HG03103 (cell line): ENCODE results near the gene ACSS1.

Experiments
- ATAC-seq: cut with Tn5 transposase; IDR thresholded peaks from one replicate; pipeline ENCODE4 v1.9.1; 2021; ENCODE audit warnings: low read depth; ENCODE audit not compliant: unreplicated experiment

ACSS1 gene

DNA sequence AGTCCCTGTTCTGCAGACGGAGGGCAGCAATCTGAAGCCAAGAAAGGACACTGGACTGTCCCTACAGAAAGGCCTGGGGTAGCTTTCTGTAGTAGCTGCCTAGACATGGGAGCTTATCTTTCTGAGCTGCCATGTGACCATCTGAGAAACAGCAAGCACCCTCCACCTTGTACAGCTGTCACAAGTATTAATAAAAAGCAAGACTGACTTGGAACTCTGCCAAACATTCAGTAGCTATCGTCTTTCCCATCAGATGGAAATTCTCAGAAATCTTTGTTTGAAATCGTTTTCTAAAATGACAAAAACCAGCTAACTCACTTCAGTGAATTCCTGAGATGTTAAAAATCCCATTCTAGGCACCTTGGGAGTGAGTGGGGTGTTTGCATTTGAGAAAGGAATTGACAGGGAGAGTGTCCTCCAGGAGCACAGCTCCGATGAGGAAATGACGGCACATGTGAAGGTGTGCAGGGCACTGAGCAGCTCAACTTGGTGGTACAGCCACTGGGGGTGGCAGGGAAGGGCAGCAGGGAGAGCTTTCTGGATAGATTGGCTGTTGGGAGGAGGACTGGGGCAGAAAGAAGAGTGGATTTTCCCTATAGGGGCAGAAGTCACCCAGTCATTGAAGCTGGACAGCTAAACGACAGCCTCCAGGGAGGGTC is 24.5 kb downstream of the ACSS1 start:
- no peak for ATAC-seq

DNA sequence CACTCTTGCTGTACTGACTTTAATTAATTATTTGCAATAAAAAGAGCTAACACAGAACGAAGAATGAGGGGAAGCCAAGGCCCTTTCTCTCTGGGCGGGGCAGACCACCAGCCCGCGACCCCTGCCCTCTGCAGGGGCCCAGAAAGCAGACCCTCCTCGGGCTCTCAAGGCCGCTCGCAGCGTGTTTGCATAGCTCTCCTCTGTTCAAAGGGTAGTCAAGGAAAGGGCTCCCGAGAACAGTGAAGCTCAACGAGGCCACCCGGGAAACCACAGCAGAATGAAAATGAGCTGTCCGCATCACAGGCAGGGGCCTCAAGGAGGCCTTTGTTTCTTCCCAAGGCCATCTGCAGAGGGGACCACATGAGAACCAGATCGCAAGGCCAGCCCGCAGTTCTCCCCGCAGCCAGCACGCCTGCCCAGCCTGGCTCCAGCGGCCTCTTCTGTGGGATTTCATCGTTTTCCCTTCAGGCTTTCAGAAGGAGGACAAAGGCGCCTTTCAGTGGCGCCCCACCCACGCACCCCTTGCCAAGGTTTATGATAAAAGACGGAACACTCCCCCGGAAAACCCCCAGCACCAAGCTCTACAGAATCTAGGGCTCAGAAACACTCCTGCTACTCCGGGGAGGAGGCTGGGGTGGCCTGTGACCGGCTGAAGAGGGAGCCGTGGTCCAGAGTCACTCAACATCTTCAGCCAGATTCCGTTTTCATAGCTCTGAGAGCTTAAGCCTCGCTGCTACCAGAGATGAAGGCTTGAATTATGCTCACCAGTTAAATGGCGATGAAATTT is 25.3 kb downstream of the ACSS1 start:
- no peak for ATAC-seq

GRCh38 chr20:25032065-25032477 is 25.9 kb downstream of the ACSS1 start:
- no peak for ATAC-seq

DNA sequence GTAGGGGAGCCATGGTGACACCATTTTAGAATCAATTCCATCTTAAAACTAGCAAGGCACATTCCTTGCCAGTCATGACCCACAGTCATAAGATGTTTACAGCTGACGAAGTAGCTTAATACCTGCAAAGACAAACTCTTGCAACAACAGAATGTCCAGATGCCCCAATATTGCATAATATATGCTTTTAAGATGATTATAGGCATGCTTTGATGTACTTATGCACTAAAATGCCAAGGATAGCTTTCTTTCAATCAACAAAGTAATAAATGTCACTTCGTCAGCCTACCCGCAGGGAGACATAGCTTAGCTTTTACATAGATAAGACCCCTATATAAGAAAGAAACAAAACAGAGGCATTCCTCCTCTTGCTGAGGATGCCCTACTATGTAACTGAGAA is 26.7 kb downstream of the ACSS1 start:
- no peak for ATAC-seq

- no peak for ATAC-seq
These were observed 27.2 kb downstream of the ACSS1 start for GRCh38 chr20:25030649-25031207.

- no peak for ATAC-seq
These were observed 27.8 kb downstream of the ACSS1 start for GRCh38 chr20:25030007-25030648.

GRCh38 chr20:25025986-25026605 is 31.8 kb downstream of the ACSS1 start:
- ATAC-seq: no peak

DNA sequence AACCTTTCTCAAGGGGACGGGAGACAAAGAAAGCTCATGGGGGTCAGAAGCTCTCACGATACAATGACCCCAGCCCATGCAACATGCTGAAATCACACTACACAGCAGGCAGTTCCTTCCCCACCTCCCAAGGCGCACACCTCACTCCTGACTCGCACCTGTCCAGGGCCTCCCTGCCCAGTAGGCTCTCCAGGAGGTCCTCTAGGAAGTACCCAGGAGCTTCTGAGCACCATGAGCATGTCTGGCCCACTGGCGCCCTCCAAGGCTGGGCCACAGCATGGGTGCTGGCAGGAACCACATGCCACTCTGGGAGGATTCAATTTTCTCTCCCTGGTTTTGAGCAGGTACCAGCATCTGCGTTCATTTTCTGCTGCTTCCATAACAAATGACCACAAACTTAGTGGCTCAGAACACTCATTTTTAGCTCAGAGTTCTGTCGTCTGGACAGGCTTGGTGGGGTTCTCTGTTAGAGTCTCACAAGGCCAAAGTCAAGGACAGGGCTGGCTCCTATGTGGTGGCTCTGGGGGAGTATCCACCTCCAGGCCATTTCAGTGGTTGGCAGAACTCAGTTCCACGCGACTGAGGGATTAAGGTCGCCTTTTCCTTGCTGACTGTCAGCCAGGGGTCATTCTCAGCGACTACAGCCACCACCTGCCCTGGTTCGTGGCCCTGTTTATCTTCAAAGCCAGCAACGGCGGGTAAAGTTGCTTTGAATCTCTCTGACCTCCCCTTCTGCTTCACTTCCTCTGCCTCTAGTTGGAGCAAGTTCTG is 32.7 kb downstream of the ACSS1 start:
- ATAC-seq: no peak

DNA sequence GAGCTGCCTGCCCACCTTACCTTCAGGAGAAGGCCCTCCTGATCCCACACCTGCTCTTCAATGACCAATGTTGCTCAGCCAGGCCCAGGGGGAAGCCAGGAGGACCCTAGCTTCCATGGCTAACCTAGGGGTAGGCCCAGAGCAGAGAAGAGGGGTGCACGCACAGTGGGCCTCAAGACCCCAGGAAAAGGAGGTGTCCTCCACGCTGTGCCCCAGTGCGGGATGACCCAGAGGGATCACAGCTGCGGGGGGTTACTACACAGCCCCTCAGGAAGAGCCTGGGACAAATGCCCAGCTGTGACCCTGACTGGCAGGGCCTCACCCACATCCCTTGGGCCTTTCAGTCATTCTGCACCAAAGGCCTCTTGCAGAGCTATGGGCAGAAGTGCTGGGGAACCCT is 33.8 kb downstream of the ACSS1 start:
- no peak for ATAC-seq

GRCh38 chr20:25023356-25023755 is 34.6 kb downstream of the ACSS1 start:
- ATAC-seq: no peak

DNA sequence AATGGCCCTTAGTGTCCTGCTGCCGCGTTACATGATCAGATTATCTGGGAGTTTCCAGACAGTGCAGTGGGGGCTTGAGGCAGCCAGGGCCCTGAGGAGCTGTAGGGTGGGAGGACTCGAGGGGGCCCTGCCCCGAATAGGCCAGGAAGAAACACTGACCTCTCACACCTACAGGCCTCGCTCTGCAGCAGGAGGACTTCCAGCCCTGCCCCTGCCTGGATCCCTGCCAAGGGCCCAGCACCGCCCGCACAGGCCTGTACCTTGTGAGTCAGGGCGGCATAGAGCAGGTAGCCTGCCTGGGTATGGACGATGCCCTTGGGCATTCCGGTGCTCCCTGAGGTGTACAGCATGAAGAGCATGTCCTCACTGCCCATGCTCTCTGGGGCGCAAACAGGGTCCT is 35.3 kb downstream of the ACSS1 start:
- ATAC-seq: no peak

GRCh38 chr20:25021336-25021735 is 36.6 kb downstream of the ACSS1 start:
- ATAC-seq: no peak

- ATAC-seq: no peak
These were observed 37.0 kb downstream of the ACSS1 start for GRCh38 chr20:25020901-25021301.

GRCh38 chr20:25020345-25020744 is 37.6 kb downstream of the ACSS1 start:
- no peak for ATAC-seq

- no peak for ATAC-seq
These were observed 38.4 kb downstream of the ACSS1 start for GRCh38 chr20:25019381-25020155.

GRCh38 chr20:25018841-25019240 is 39.1 kb downstream of the ACSS1 start:
- ATAC-seq: no peak

DNA sequence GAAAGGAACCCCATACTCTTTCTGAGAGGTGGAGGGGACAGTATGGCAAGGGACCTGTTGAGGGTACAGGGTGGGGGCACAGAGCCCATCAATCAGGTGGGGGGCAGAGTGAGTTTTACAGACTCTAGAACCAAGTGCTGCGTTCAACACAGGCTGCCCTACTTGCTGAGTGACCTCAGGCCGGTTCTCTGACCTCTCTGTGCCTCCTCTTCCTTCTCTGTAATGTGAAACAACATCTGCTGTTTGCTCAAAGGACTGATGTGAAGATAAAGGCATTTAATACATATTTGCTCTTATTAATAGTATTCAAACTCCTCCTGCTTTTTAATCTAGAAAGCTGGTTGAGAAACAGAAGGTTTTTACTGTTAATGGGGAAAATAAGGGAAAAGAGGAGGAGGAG is 39.5 kb downstream of the ACSS1 start:
- ATAC-seq: no peak

DNA sequence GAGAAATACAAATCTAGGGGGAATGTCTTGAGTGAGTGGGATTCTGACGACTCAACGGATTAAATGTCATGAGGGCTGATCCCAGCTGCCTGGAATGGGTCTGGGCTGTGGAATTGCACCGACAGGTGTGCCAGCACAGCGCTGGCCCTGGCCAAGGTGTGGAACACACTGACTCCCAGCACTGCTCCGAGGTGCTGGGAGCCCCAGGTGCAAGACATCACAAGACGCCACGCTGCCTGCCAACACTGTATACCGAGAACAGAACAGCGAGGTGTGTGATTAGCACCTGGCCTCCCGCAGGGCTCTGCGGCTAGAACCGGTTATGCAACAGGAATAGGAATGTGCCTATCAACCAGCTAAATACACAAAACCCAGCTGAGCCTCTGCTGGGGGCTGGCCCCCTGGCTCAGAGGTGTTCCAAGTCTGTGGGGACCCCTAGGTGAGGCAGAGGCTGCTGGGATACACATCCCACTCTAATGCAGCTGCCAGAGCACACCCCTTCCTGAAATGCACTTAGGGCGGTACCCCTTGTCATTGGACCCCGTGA is 40.6 kb downstream of the ACSS1 start:
- no peak for ATAC-seq

- no peak for ATAC-seq
These were observed 41.5 kb downstream of the ACSS1 start for GRCh38 chr20:25016471-25016870.
